Endothelial cell of umbilical vein (primary cell): Measurements from ENCODE around the gene CES5A. TPM values are rescaled to one million over a fixed set of nuclear protein-coding genes. Genes with fewer than 3 reads are reported as not detected.

Source experiments
- BruUV-seq: library from RNA; stranded (reverse); fragments of 400-500 nt; replicated peaks from 2 replicates; lab custom pipeline; 2021; lab: Mats Ljungman, UMichigan
- CTCF ChIA-PET: fragments of 300-600, 350-600 bp; sonication (Branson Sonifier 250); formaldehyde crosslinking; loops from one replicate; lab custom pipeline; 2021; ENCODE audit warnings: antibody characterized with exemption, inconsistent platforms; lab: Charles Lee
- POLR2A ChIA-PET: fragments of 300-600, 350-600 bp; sonication (Branson Sonifier 250); formaldehyde crosslinking; loops from one replicate; lab custom pipeline; 2021; ENCODE audit warnings: antibody characterized with exemption, inconsistent platforms; lab: Charles Lee
- DNase-seq: peaks from one replicate; pipeline ENCODE4 v3.0.0-alpha.2; 2011; ENCODE audit warnings: low read depth, low spot score
- FAIRE-seq: peaks from 2 replicates; lab custom pipeline; 2011; peaks lifted over from hg19 to GRCh38; lab: Jason Lieb, UNC
- H2AFZ ChIP-seq: 2 replicates; pipeline ENCODE4 v1.6.0; 2012; ENCODE audit warnings: low read depth, low read length, control low read depth, inconsistent platforms
- H3K27ac ChIP-seq: 2 replicates; pipeline ENCODE4 v1.5.1; 2011; ENCODE audit warnings: low read depth, mild to moderate bottlenecking, control low read depth, low read length, moderate library complexity; ENCODE audit not compliant: insufficient read depth
- H3K27me3 ChIP-seq, 2 experiments: 2 replicates each; pipeline versions ENCODE4 v1.6.0 to v1.6.1; 2011; ENCODE audit warnings: low read length in 2 of 2, mixed read lengths in 1 of 2; ENCODE audit not compliant: control insufficient read depth in 2 of 2, insufficient read depth in 2 of 2
- H3K36me3 ChIP-seq, 2 experiments: 2 replicates in 1 of 2; 3 replicates in 1 of 2; pipeline ENCODE4 v1.5.1; 2011; ENCODE audit warnings: low read length in 2 of 2, mild to moderate bottlenecking in 1 of 2, moderate library complexity in 1 of 2; ENCODE audit not compliant: control insufficient read depth in 2 of 2, insufficient read depth in 2 of 2; ENCODE audit errors: extremely low read depth in 1 of 2
- H3K4me1 ChIP-seq: 3 replicates; pipeline ENCODE4 v1.5.1; 2011; ENCODE audit warnings: mild to moderate bottlenecking, low read length; ENCODE audit not compliant: control insufficient read depth, insufficient read depth; ENCODE audit errors: extremely low read depth
- H3K4me2 ChIP-seq: 2 replicates; pipeline ENCODE4 v1.6.1; 2011; ENCODE audit warnings: low read length, control low read depth, mixed read lengths; ENCODE audit not compliant: insufficient read depth
- H3K4me3 ChIP-seq, 3 experiments: fragments of 200-600 bp in 1 of 3; sonication (generic), shearing (Covaris generic) in 1 of 3; replicated peaks in 1 of 3; 2 replicates each; pipeline ENCODE4 v1.5.1; 2011 to 2016; ENCODE audit warnings: control low read depth in 3 of 3, low read length in 3 of 3, mild to moderate bottlenecking in 2 of 3, inconsistent platforms in 1 of 3, low read depth in 1 of 3, moderate library complexity in 1 of 3; ENCODE audit not compliant: insufficient read depth in 1 of 3
- H3K79me2 ChIP-seq: 2 replicates; pipeline ENCODE4 v1.6.0; 2012; ENCODE audit warnings: low read length, inconsistent platforms; ENCODE audit not compliant: control insufficient read depth, insufficient read depth
- H3K9ac ChIP-seq: replicated peaks from 2 replicates; pipeline ENCODE3; 2011; ENCODE audit warnings: low read length, control low read depth; ENCODE audit not compliant: insufficient read depth; ENCODE audit errors: extremely low read depth
- H3K9me1 ChIP-seq: replicated peaks from 3 replicates; pipeline ENCODE4 v1.6.0; 2011; ENCODE audit warnings: mild to moderate bottlenecking, low read length; ENCODE audit not compliant: control insufficient read depth, insufficient read depth; ENCODE audit errors: extremely low read depth
- H3K9me3 ChIP-seq: replicated peaks from 2 replicates; pipeline ENCODE4 v1.5.1; 2012; ENCODE audit warnings: low read length, inconsistent platforms; ENCODE audit not compliant: control insufficient read depth, insufficient read depth
- H4K20me1 ChIP-seq: replicated peaks from 2 replicates; pipeline ENCODE3; 2011; ENCODE audit warnings: mild to moderate bottlenecking, low read length; ENCODE audit not compliant: control insufficient read depth, insufficient read depth; ENCODE audit errors: extremely low read depth
- EZH2 ChIP-seq: IDR thresholded peaks from 2 replicates; pipeline ENCODE4 v1.6.1; 2012; ENCODE audit warnings: borderline replicate concordance, low read depth, mild to moderate bottlenecking, moderate library complexity, low read length, inconsistent platforms; ENCODE audit not compliant: severe bottlenecking
- FOS ChIP-seq: IDR thresholded peaks from 2 replicates; pipeline ENCODE4 v1.6.1; 2011; ENCODE audit warnings: mild to moderate bottlenecking, low read length, moderate library complexity, borderline replicate concordance; ENCODE audit not compliant: insufficient read depth
- GATA2 ChIP-seq: IDR thresholded peaks from 2 replicates; pipeline ENCODE4 v1.7.0; 2011; ENCODE audit warnings: low read depth, mild to moderate bottlenecking, moderate library complexity, mixed read lengths, low read length; ENCODE audit not compliant: insufficient read length, insufficient read depth
- JUN ChIP-seq: IDR thresholded peaks from 2 replicates; pipeline ENCODE4 v1.6.1; 2011; ENCODE audit warnings: borderline replicate concordance, low read depth; ENCODE audit not compliant: insufficient read length, insufficient read depth
- MYC ChIP-seq: IDR thresholded peaks from one replicate; pipeline ENCODE4 v1.6.1; 2011; ENCODE audit warnings: mild to moderate bottlenecking, low read depth, low read length
- POLR2A ChIP-seq: IDR thresholded peaks from 2 replicates; pipeline ENCODE4 v1.6.1; 2012; ENCODE audit warnings: low read depth, mild to moderate bottlenecking, control low read depth, low read length
- POLR2AphosphoS5 ChIP-seq: IDR thresholded peaks from 2 replicates; pipeline ENCODE4 v1.6.1; 2012; ENCODE audit warnings: low read depth, mild to moderate bottlenecking, control low read depth, low read length, moderate library complexity; ENCODE audit not compliant: insufficient read depth
- dilution Hi-C: fragments of 300-500 bp; cut with MboI; formaldehyde crosslinking; loops from one replicate; pipeline ENCODE4 v1.15.0; 2019; ENCODE audit warnings: low sequenced_read_pairs; ENCODE audit not compliant: extremely low pct_ligation_motif_present
- intact Hi-C: fragments of 100-400 bp; cut with micrococcal nuclease; formaldehyde crosslinking; loops from one replicate; pipeline ENCODE4 v1.10.0; 2022
- polyA plus RNA-seq, 4 experiments: library from polyadenylated mRNA; depleted of rRNA in 3 of 4; stranded (reverse) in 3 of 4; unstranded in 1 of 4; fragments of >200 nt; gene quantifications; 2 replicates each; pipeline versions ENCODE4 v1.2.1 to v1.2.3, GENCODE V29; 2011 to 2012; ENCODE audit warnings: missing spikeins in 1 of 4
- total RNA-seq: library from RNA; stranded (reverse); gene quantifications from 2 replicates; pipeline ENCODE4 v1.2.3, GENCODE V29; 2021
- TF ChIP-seq, protein P1 (sequence below): IDR thresholded peaks from 2 replicates; pipeline ENCODE4 v1.6.1; 2011; ENCODE audit not compliant: insufficient read depth, insufficient read length
- TF ChIP-seq, protein P2 (sequence below), 2 donors: IDR thresholded peaks; 1 replicate in 1 of 2; 2 replicates in 1 of 2; pipeline ENCODE4 v1.5.1; 2011; ENCODE audit warnings: low read length in 2 of 2, mild to moderate bottlenecking in 2 of 2, moderate library complexity in 2 of 2, control low read depth in 1 of 2, inconsistent platforms in 1 of 2, low read depth in 1 of 2; ENCODE audit not compliant: insufficient read depth in 1 of 2; ENCODE audit errors: extremely low read depth in 1 of 2

Gene CES5A
- total and polyA plus RNA-seq, 2 donors (not counting 3 experiments of a cell fraction or from before 2014, with no cell fraction given), result not detected

DNA sequence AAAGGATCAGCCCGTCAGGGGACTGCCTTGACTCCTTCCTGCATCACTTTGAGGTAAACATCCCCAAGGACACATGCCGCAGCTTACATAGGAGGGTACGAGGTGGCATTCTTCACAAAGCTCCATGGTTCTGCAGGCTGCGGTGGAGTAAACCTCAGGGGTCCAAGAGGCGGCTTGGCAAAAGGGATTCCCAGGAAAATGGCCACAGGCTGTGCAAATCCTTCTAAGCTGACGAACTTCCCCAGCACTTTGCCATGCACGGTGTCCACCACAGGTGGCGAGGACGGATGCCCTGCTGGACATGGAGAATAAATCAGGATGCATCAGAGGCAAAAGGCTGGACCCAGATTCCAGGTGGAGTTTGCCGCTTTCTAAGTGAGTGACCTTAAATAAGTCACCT, 46.5 kb downstream of the CES5A start:
- Histone ChIP-seq H3K9ac (no peak overlapping the region), H4K20me1 (no peaks in the 10 kb centered on the region), H3K36me3 (no peaks in the 10 kb centered on the region), H3K4me1 (no peaks in the 10 kb centered on the region), H3K27me3 (no peaks in the 10 kb centered on the region), H3K79me2 (no peaks in the 10 kb centered on the region), H3K4me2 (no peak overlapping the region), H3K9me3 (no peaks in the 10 kb centered on the region), H3K27ac (no peak overlapping the region), H3K4me3 (no peak overlapping the region), H2AFZ (no peak overlapping the region), H3K9me1 (no peaks in the 10 kb centered on the region)
- ChIA-PET CTCF (no interaction called here), POLR2A (no interaction called here)
- no TSS peak for BruUV-seq
- TF ChIP-seq, protein P1, sequence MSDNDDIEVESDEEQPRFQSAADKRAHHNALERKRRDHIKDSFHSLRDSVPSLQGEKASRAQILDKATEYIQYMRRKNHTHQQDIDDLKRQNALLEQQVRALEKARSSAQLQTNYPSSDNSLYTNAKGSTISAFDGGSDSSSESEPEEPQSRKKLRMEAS, result no peak
- TF ChIP-seq GATA2 (no peak), FOS (no peak), JUN (no peak), MYC (no peak), POLR2A (no peak), EZH2 (no peak), POLR2AphosphoS5 (no peak)
- TF ChIP-seq, protein P2, sequence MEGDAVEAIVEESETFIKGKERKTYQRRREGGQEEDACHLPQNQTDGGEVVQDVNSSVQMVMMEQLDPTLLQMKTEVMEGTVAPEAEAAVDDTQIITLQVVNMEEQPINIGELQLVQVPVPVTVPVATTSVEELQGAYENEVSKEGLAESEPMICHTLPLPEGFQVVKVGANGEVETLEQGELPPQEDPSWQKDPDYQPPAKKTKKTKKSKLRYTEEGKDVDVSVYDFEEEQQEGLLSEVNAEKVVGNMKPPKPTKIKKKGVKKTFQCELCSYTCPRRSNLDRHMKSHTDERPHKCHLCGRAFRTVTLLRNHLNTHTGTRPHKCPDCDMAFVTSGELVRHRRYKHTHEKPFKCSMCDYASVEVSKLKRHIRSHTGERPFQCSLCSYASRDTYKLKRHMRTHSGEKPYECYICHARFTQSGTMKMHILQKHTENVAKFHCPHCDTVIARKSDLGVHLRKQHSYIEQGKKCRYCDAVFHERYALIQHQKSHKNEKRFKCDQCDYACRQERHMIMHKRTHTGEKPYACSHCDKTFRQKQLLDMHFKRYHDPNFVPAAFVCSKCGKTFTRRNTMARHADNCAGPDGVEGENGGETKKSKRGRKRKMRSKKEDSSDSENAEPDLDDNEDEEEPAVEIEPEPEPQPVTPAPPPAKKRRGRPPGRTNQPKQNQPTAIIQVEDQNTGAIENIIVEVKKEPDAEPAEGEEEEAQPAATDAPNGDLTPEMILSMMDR (IDR thresholded peaks at IDR 0.05; ENCODE audit: extremely low read depth in 1 of 2, insufficient read depth in 1 of 2, low read depth in 1 of 2, low read length in 2 of 2), result no peak
- DNase-seq (no peak), FAIRE-seq (no peak)
- dilution Hi-C loops, result loop anchor here (25.0 kb wide), 1 partner anchor 91 kb away; no protein-coding TSS in a partner anchor
- intact Hi-C loops, result no loop called here
